MM.1S (cell line): Measurements from ENCODE around the gene DHX9.

ENCODE experiments used
- EZH2 ChIP-seq: fragments of 300-600 bp; sonication (generic); optimal IDR thresholded peaks from 2 replicates; pipeline ENCODE3; 2017; ENCODE audit warnings: low read depth, mild to moderate bottlenecking, antibody characterized with exemption, low read length, mixed read lengths
- TF ChIP-seq, protein P1 (sequence below): fragments of 300-600 bp; sonication (generic); IDR thresholded peaks from 2 replicates; pipeline ENCODE4 v1.5.1; 2016; ENCODE audit warnings: antibody characterized with exemption, low read length, mixed read lengths

DNA sequence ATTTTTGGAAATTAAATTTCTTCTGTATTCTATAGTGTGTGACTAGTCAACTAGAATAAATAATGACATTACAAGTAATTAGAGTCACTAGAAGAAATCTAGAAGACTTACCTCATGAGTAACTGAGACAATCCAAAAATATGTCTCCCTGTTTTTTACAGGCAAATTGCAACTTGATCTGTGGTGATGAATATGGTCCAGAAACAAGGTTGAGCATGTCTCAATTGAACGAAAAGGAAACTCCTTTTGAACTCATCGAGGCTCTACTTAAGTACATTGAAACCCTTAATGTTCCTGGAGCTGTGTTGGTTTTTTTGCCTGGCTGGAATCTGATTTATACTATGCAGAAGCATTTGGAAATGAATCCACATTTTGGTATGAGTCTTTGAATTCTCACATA is 36.7 kb downstream of the DHX9 start:
- TF ChIP-seq, protein P1, sequence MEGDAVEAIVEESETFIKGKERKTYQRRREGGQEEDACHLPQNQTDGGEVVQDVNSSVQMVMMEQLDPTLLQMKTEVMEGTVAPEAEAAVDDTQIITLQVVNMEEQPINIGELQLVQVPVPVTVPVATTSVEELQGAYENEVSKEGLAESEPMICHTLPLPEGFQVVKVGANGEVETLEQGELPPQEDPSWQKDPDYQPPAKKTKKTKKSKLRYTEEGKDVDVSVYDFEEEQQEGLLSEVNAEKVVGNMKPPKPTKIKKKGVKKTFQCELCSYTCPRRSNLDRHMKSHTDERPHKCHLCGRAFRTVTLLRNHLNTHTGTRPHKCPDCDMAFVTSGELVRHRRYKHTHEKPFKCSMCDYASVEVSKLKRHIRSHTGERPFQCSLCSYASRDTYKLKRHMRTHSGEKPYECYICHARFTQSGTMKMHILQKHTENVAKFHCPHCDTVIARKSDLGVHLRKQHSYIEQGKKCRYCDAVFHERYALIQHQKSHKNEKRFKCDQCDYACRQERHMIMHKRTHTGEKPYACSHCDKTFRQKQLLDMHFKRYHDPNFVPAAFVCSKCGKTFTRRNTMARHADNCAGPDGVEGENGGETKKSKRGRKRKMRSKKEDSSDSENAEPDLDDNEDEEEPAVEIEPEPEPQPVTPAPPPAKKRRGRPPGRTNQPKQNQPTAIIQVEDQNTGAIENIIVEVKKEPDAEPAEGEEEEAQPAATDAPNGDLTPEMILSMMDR: no peak
- TF ChIP-seq EZH2: no peak
